RWPE1 (cell line): ENCODE measurements around the gene SPATA31C1.
A peak's percentile ranks its signal among the peaks of the same experiment; 100 is the strongest.

Experiments used
- CTCF ChIA-PET: fragments of 350-600 bp; sonication (Branson Sonifier 250); formaldehyde crosslinking; extraction: SDS; loops from one replicate; lab custom pipeline; 2021; lab: Yijun Ruan, JAX
- POLR2A ChIA-PET: fragments of 400-600 bp; formaldehyde crosslinking; extraction: SDS; loops from one replicate; lab custom pipeline; 2020; ENCODE audit warnings: antibody characterized with exemption; ENCODE audit not compliant: low non-redundant PET; lab: Yijun Ruan, JAX
- DNase-seq: peaks from one replicate; pipeline ENCODE4 v3.0.0; 2012; ENCODE audit warnings: low spot score
- H3K27ac ChIP-seq: fragments of 450-650 bp; 2 replicates; pipeline ENCODE4 v1.5.1; 2017
- TF ChIP-seq, protein P1 (sequence below): fragments of 450-650 bp; conservative IDR thresholded peaks from 2 replicates; pipeline ENCODE4 v1.5.1; 2017; ENCODE audit warnings: low read depth, mild to moderate bottlenecking

SPATA31C1 gene

DNA sequence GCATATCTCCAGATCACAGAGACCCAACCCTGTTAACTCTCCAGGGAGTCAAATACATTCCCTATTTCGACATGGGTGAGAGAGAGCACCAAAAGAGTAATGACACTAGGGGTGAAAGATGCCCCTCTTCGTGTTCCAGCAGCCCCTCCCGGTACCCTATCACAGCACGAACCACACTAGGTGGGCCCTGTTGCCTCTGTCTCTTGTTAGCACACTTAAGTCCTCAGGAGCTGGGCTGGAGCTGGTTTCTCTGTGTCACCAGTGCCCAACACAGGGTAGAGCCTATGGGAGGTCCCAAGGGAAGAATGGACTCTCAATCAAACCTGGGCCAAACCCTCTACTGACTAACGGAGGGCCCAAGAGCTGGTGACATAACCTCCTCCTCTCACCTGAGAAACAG is 55.4 kb downstream of the SPATA31C1 start:
- ChIA-PET POLR2A (no interaction called here), CTCF (no interaction called here)
- no peak overlapping the region for H3K27ac ChIP-seq
- TF ChIP-seq, protein P1, sequence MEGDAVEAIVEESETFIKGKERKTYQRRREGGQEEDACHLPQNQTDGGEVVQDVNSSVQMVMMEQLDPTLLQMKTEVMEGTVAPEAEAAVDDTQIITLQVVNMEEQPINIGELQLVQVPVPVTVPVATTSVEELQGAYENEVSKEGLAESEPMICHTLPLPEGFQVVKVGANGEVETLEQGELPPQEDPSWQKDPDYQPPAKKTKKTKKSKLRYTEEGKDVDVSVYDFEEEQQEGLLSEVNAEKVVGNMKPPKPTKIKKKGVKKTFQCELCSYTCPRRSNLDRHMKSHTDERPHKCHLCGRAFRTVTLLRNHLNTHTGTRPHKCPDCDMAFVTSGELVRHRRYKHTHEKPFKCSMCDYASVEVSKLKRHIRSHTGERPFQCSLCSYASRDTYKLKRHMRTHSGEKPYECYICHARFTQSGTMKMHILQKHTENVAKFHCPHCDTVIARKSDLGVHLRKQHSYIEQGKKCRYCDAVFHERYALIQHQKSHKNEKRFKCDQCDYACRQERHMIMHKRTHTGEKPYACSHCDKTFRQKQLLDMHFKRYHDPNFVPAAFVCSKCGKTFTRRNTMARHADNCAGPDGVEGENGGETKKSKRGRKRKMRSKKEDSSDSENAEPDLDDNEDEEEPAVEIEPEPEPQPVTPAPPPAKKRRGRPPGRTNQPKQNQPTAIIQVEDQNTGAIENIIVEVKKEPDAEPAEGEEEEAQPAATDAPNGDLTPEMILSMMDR, result no peak
- peak; percentile 5 for DNase-seq
